ENCODE data around the gene KBTBD3. TPM values are rescaled to one million over a fixed set of nuclear protein-coding genes. Genes with fewer than 3 reads are reported as not detected.

Gene KBTBD3, protein sequence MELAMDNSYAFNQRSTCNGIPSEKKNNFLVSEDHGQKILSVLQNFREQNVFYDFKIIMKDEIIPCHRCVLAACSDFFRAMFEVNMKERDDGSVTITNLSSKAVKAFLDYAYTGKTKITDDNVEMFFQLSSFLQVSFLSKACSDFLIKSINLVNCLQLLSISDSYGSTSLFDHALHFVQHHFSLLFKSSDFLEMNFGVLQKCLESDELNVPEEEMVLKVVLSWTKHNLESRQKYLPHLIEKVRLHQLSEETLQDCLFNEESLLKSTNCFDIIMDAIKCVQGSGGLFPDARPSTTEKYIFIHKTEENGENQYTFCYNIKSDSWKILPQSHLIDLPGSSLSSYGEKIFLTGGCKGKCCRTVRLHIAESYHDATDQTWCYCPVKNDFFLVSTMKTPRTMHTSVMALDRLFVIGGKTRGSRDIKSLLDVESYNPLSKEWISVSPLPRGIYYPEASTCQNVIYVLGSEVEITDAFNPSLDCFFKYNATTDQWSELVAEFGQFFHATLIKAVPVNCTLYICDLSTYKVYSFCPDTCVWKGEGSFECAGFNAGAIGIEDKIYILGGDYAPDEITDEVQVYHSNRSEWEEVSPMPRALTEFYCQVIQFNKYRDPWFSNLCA
- 1.6 and 2.2 TPM in 2 replicates for total RNA-seq (2012; rRNA removed)
- 0.85 and 1.7 TPM in 2 replicates for polyA plus RNA-seq (2012; rRNA removed)
- 0.25 and 0.32 TPM in 2 replicates for polyA plus RNA-seq (2012; cell fraction: cytosol; rRNA removed)
- 0.10 and 1.2 TPM in 2 replicates for polyA plus RNA-seq (2012; cell fraction: nucleus; rRNA removed; ENCODE audit: low replicate concordance)
- Bru-seq, nascent RNA = percentile 38 among the genes with signal in this experiment
- percentile 41 among the genes with signal in this experiment for BruChase-seq, experiment 1, labeled RNA remaining after a 6-hour chase
- BruChase-seq, experiment 2, labeled RNA remaining after a 2-hour chase = percentile 45 among the genes with signal in this experiment
- long read RNA-seq, partial matches to known transcripts = 0 of 4 reads
- long read RNA-seq, other reads (novel, unspliced or antisense) = 1 of 4 reads

DNA sequence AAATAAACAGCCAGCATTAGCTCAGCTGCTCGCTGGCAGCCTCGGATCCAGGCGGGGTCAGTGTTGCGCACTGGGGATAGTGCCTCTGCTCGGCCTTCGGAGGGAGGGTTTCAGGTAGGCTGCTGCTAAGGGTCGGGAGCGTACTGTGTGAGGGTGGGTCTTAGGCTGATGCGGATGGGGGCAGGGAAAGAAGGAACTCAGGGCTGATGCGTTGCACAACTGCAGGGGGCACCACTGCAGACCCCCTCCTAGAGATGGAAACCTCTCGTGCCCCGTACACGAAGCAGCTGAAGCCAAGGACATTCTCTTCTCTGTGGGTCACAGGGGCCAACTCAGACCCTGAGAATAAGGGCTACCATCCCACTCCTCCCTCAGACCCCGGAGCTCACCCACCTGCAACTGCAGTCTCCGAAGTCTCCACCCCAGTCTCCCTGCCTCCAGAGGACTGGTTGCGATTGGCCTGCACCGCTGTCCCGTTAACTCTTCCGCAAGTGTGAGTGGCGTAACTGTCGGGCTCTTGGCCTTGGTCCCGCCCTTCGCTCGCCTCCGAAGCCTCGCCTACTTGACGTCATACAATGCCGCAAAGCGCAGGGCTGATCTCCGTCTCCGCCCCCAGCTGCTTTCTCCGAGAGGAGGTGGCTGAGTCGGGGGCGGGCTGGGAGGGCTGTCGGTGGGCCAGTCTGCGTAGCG lies at the start of gene KBTBD3:
KBTBD3 (minus strand) TSS at position 429 of the 690 bp plus-strand sequence. CDS start 18,250 bp downstream, outside the sequence.
- Histone ChIP-seq H2BK20ac (ENCODE audit: low read depth, low read length) (no peak within 1 kb of the TSS; the same call in 1 of the 2 replicates), H3K36me3 (ENCODE audit: control insufficient read depth, insufficient read depth, low read length) (peaks cover 4% of the 10 kb centered on the region; the same call in 1 of the 2 replicates), H3K9me3 (ENCODE audit: control insufficient read depth, insufficient read depth, low read length) (no peaks in the 10 kb centered on the region), H3K27ac (ENCODE audit: insufficient read depth, low read length) (peak within 1 kb of the TSS; percentile 97), H4K91ac (ENCODE audit: insufficient read depth, low read depth, low read length) (peak within 1 kb of the TSS; percentile 93), H3K79me1 (ENCODE audit: low read depth in 1 of 2, low read length in 2 of 2) (peaks cover 8 to 33% of the 10 kb centered on the region in 2 experiments; a peak in 2 of 4 replicates), H3K14ac (replicated peaks; ENCODE audit: low read depth, low read length) (peak within 1 kb of the TSS; percentile 99), H3K4ac (ENCODE audit: low read depth, low read length) (peak within 1 kb of the TSS; percentile 98), H3K56ac (ENCODE audit: extremely low read depth, insufficient read depth, low read length) (peak within 1 kb of the TSS; percentile 86), H4K5ac (ENCODE audit: low read depth, low read length) (peak within 1 kb of the TSS; percentile 94), H3K23ac (ENCODE audit: low read depth, low read length) (peak within 1 kb of the TSS; percentile 98), H2AK5ac (ENCODE audit: low read depth, low read length) (peak within 1 kb of the TSS; percentile 80; the same call in 1 of the 2 replicates), H2BK120ac (ENCODE audit: low read depth, low read length) (peak within 1 kb of the TSS; percentile 50), H3K18ac (ENCODE audit: low read depth, low read length) (peak within 1 kb of the TSS; percentile 92), H3K27me3 (ENCODE audit: control insufficient read depth, insufficient read depth, low read length) (no peaks in the 10 kb centered on the region), H4K8ac (ENCODE audit: low read depth in 2 of 2, low read length in 2 of 2) (peak within 1 kb of the TSS; percentile 60 to 78), H3K4me2 (ENCODE audit: low read depth, low read length) (peak within 1 kb of the TSS; percentile 99), H3K9ac (ENCODE audit: low read depth, low read length) (peak within 1 kb of the TSS; percentile 99), H2BK5ac (ENCODE audit: low read depth, low read length, poor library complexity, severe bottlenecking) (peak within 1 kb of the TSS; percentile 97), H3K4me1 (ENCODE audit: control insufficient read depth, insufficient read depth, low read length) (no peaks in the 10 kb centered on the region; the same call in 1 of the 2 replicates), H2AFZ (replicated peaks; ENCODE audit: low read length, poor library complexity) (peak within 1 kb of the TSS; percentile 99), H2AK9ac (replicated peaks; ENCODE audit: low read depth, low read length, poor library complexity) (peak within 1 kb of the TSS; percentile 91), H2BK15ac (ENCODE audit: low read depth, low read length) (no peak within 1 kb of the TSS; the same call in 2 of the 3 replicates), H3K4me3 (ENCODE audit: insufficient read depth, low read depth, low read length) (peak within 1 kb of the TSS; percentile 91), H4K20me1 (ENCODE audit: insufficient read depth, low read length) (peaks cover 3% of the 10 kb centered on the region; the same call in 1 of the 2 replicates), H3K9me1 (ENCODE audit: insufficient read depth, low read length) (no peaks in the 10 kb centered on the region)
- TF ChIP-seq RFX5 (IDR thresholded peaks at IDR 0.05; ENCODE audit: low read depth, low read length) (no peak), CTCF (conservative IDR thresholded peaks at IDR 0.05; ENCODE audit: low read depth, low read length) (no peak; the same call in 1 of the 2 replicates), MAZ (IDR thresholded peaks at IDR 0.05; ENCODE audit: borderline replicate concordance, low read depth, low read length) (peak; percentile 27; the same call in 1 of the 2 replicates), RAD21 (IDR thresholded peaks at IDR 0.05; ENCODE audit: low read length) (peak; percentile 9; the same call in 1 of the 2 replicates), CEBPB (IDR thresholded peaks at IDR 0.05; ENCODE audit: low read depth, low read length) (peak; percentile 68), RCOR1 (IDR thresholded peaks at IDR 0.05; ENCODE audit: insufficient replicate concordance, low read length) (no peak)
- TF ChIP-seq, protein P1, sequence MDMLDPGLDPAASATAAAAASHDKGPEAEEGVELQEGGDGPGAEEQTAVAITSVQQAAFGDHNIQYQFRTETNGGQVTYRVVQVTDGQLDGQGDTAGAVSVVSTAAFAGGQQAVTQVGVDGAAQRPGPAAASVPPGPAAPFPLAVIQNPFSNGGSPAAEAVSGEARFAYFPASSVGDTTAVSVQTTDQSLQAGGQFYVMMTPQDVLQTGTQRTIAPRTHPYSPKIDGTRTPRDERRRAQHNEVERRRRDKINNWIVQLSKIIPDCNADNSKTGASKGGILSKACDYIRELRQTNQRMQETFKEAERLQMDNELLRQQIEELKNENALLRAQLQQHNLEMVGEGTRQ (IDR thresholded peaks at IDR 0.05; ENCODE audit: low read depth, low read length) = no peak
- in situ Hi-C loops (cut with MboI; ENCODE audit: low sequenced_read_pairs) = no loop called here
- 3% methylated on average over 12 of the region's 37 CpGs; no CpG with 5 or more reads in 1 of the 2 experiments for WGBS, 2 experiments (ENCODE audit: extremely low coverage in 2 of 2, insufficient read length in 1 of 2)
- dilution Hi-C loops (cut with HindIII; ENCODE audit: low sequenced_read_pairs, unreplicated experiment) = no loop called here
- ChIA-PET POLR2A (ENCODE audit: unreplicated experiment) (interaction anchor here (0.6 to 1.0 kb wide), 5 partner anchors 14 to 1682 kb away, joined by 3 to 6 read pairs (median 4); no protein-coding TSS in a partner anchor), CTCF (interaction anchor here (0.7 kb wide), 2 partner anchors 54 to 75 kb away, joined by 3 read pairs; no protein-coding TSS in a partner anchor)
- BruUV-seq (replicated peaks) = no TSS peak
- DNase-seq = peak; percentile 99
- peak; percentile 96 for ATAC-seq (ENCODE audit: low read depth)
- intact Hi-C loops (cut with micrococcal nuclease) = loop anchor here (2.0 to 10.0 kb wide), 4 partner anchors 54 to 1110 kb away; partner anchors contain the start of genes CASP4 and MSANTD4

All from IMR-90 (cell line).